Sciatic nerve (tissue), 2 donors: ENCODE data around the gene ZBTB7B. TPM values are rescaled to one million over a fixed set of nuclear protein-coding genes. Genes with fewer than 3 reads are reported as not detected.

Source experiments
- ATAC-seq: fragments of 200-7000 bp; cut with Tn5 transposase; one replicate; pipeline ENCODE4 v1.9.1; 2020; ENCODE audit warnings: mild to moderate bottlenecking, moderate library complexity
- DNase-seq: peaks from one replicate; pipeline ENCODE4 v3.0.0-alpha.2; 2020; ENCODE audit warnings: low spot score
- intact Hi-C: fragments of 100-400 bp; cut with DNase I; formaldehyde crosslinking; loops from one replicate; pipeline ENCODE4 v1.14.2; 2022
- total RNA-seq: library from RNA; stranded (reverse); fragmentation: NEBNext Ultra II Directional; extraction: Animal tissue kit (Norgen Biotek cat#: 25700); gene quantifications from one replicate; pipeline ENCODE4 v1.2.1, GENCODE V29; 2021
- donor health status: DM: no; HTN: no; CAD: no.
- donor health status: DM: no; HTN: no; CAD: no.

ZBTB7B gene
- total RNA-seq, 1 donor from 2014 or later = 45.3 TPM

- DNase-seq = peak; percentile 82
Measured at GRCh38 chr1:155044812-155045657, 42.4 kb downstream of the ZBTB7B start.

GRCh38 chr1:155048449-155049334, 46.1 kb downstream of the ZBTB7B start:
- intact Hi-C loops = no loop called here
- no peak for DNase-seq
- ATAC-seq = no peak

More at GRCh38 chr1:155044812-155045657, 42.4 kb downstream of the ZBTB7B start:
- peak; percentile 86 for ATAC-seq
- intact Hi-C loops = no loop called here

DNA sequence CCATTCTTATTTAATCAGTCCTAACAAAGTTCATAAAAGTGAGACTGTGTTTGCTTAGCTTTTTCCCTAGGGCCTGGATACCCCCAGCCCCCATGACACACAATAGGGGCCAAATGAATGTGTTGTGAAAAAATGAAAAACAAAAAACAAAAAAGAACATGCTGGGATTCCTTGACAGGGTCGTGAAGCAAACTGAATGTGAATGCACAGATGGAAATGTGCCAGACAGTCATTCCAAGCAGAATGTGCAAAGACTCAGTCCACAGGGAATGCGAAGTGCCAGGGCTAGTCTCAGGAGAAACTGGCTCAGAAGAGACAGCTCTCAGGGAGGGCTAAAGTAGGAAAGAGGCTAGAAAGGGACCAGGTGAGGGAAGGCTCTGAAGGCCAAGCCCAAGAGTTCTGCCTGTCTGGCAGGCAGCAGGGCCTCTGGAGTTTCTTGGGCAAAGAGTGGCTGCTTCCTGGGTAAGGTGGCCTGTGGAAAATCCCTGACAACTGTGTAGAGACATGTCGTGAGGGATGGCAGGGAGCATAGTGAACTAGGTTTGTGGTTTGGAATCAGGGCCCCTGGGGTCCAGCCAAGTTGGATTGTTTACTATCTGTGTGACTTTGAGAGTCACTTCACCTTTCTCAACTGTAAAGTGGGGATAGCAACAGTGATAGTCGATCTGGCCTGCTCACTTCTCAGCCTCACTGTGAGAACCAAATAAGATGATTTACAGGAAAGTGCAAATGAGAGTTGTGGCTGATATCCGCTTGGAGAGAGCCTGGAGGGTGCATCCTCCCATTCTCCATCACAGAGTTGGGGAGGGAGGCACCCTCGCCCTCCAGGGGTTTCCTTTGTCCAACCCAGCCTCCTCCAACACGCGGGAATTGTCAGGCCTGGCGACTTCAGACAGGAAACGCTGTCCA, 47.3 kb downstream of the ZBTB7B start:
- intact Hi-C loops = loop anchor here (10.0 kb wide), 1 partner anchor 95 kb away; the partner anchor contains the start of gene PBXIP1
- ATAC-seq = no peak
- no peak for DNase-seq

DNA sequence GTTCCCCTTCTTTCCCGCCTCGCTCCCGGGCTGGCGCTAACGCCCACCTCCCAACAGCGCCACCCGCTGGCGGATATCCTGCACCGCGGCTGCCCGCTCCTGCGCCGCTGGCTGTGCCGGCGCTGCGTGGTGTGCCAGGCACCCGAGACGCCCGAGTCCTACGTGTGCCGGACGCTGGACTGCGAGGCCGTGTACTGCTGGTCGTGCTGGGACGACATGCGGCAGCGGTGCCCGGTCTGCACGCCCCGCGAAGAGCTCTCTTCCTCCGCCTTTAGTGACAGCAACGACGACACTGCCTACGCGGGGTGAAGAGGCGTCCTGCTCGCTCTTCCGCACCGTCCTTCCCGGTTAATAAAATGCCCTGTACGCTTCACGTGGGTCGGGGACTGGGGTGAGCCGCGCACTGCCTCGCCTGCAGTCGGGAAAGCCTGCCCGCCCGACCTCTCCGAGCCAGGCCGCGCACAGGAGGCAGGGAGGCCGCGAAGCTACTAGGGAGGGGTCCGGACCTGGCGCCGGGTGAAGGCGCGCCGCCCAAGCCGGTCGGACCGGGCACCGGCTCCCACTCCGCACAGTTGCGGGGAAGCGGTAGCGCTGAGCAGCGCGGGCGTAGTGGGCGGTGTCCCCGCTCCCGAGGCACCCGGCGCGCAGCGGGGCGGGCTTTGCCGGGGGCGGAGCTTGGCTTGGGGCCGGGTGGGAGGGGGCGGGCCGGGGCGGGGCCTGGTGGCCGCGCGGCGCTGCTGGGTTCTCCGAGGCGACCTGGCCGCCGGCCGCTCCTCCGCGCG, 48.1 kb downstream of the ZBTB7B start, which contains the start of gene ADAM15:
TSS of gene ADAM15 (plus strand) at position 757 of the 782 bp plus-strand sequence. CDS start 71 bp downstream, outside the sequence.
- DNase-seq = peak; percentile 93
- peak; percentile 81 for ATAC-seq
- intact Hi-C loops = loop anchor here (10.0 kb wide), 1 partner anchor 96 kb away; the partner anchor contains the start of gene PBXIP1

- ATAC-seq = peak; percentile 23
- intact Hi-C loops = loop anchor here (10.0 kb wide), 1 partner anchor 97 kb away; the partner anchor contains the start of gene PBXIP1
- DNase-seq = no peak
Measured at GRCh38 chr1:155051342-155051776, 48.8 kb downstream of the ZBTB7B start.

DNA sequence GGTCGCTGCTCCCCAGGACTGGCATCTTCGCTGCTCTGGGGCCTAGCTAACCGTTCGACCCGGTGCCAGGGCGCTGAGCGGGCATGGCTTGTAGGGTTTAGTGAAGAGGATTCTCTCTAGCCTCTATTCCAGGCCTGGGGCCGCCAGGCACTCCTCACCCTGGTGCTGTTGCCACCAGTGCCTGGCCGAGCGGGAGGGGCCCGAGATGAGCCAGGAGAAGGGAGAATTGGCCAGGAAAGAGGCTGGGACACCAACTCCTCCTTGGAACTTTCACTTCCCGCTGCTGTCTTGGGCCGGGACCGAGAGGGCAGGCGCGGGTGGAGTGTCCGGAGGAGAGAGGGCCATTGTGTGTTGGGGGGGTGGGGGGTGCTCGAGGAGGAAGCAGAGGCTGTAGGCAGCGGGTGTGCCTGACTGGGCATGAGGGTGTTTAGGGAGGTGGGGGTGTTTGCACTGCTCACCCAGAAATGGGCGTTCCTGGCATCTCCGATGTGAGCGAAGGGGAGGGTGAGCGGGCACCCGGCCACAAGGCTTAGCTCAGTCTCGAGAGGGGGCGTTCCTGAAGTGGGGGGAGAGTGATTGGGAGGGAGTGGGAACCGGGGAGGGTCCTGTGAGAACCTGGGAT, 49.3 kb downstream of the ZBTB7B start:
- intact Hi-C loops = loop anchor here (1.0 to 10.0 kb wide), 2 partner anchors 97 to 493 kb away; partner anchors contain the start of gene PBXIP1
- peak; percentile 59 for ATAC-seq
- peak; percentile 75 for DNase-seq

- DNase-seq (no peak), ATAC-seq (no peak)
- intact Hi-C loops = loop anchor here (1.0 to 10.0 kb wide), 2 partner anchors 98 to 493 kb away; partner anchors contain the start of gene PBXIP1
Measured at GRCh38 chr1:155052439-155053395, 50.1 kb downstream of the ZBTB7B start.

GRCh38 chr1:155053531-155054105, 51.0 kb downstream of the ZBTB7B start:
- DNase-seq = no peak
- ATAC-seq = no peak
- intact Hi-C loops = loop anchor here (10.0 kb wide), 1 partner anchor 99 kb away; the partner anchor contains the start of gene PBXIP1

DNA sequence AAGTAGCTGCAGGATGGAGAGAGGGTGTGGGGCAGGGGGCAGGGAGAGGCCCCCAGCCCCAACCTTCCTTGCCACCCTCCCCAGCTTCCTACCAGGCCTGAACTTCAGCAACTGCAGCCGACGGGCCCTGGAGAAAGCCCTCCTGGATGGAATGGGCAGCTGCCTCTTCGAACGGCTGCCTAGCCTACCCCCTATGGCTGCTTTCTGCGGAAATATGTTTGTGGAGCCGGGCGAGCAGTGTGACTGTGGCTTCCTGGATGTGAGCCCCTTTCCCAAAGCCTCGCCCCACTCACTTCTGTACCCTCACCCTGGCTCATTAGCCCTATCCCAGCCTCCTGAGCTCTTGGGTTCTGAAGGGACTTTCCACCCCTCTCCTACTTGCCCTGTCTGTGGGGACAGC, 54.5 kb downstream of the ZBTB7B start:
- no peak for ATAC-seq

GRCh38 chr1:155057788-155058211, 55.2 kb downstream of the ZBTB7B start:
- no peak for DNase-seq
- ATAC-seq = no peak
- intact Hi-C loops = loop anchor here (10.0 kb wide), 1 partner anchor 103 kb away; the partner anchor contains the start of gene PBXIP1

More for the DNA sequence above, 54.5 kb downstream of the ZBTB7B start:
- DNase-seq = no peak
- intact Hi-C loops = loop anchor here (10.0 kb wide), 1 partner anchor 102 kb away; the partner anchor contains the start of gene PBXIP1

DNA sequence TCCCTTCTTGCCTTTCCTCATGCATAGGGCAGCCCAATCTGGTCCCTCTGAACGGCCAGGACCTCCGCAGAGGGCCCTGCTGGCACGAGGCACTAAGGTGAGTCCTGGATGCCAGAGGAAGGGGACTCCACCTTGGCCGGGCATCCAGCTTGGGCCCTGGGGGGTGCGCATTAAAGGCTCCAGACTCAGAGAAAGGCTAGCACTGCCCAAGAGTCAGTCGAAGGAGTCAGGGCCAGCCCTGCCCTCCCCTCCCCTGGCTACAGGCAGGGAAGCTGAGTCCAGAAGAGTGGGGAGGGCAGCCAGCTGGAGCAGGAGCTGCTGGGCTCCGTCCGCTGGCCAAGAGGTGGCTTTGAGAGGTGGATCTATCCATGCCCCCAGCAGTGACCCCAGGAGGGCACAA, 58.1 kb downstream of the ZBTB7B start:
- no peak for DNase-seq
- intact Hi-C loops = no loop called here
- no peak for ATAC-seq

- DNase-seq = peak; percentile 96
- intact Hi-C loops = no loop called here
- ATAC-seq = peak; percentile 78
Measured at GRCh38 chr1:155061381-155062150, 59.0 kb downstream of the ZBTB7B start.

DNA sequence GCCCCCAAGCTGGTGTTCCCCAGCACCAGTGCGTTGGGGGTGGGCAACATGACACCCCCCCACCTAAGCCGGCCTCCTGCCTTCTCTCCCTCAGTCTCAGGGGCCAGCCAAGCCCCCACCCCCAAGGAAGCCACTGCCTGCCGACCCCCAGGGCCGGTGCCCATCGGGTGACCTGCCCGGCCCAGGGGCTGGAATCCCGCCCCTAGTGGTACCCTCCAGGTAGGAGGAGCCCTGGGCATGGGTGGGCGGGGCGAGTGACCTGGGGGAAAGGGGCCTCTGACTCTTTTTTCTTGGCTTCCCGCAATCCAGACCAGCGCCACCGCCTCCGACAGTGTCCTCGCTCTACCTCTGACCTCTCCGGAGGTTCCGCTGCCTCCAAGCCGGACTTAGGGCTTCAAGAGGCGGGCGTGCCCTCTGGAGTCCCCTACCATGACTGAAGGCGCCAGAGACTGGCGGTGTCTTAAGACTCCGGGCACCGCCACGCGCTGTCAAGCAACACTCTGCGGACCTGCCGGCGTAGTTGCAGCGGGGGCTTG, 59.6 kb downstream of the ZBTB7B start:
- ATAC-seq (peak; percentile 7), DNase-seq (no peak)
- intact Hi-C loops = no loop called here

DNA sequence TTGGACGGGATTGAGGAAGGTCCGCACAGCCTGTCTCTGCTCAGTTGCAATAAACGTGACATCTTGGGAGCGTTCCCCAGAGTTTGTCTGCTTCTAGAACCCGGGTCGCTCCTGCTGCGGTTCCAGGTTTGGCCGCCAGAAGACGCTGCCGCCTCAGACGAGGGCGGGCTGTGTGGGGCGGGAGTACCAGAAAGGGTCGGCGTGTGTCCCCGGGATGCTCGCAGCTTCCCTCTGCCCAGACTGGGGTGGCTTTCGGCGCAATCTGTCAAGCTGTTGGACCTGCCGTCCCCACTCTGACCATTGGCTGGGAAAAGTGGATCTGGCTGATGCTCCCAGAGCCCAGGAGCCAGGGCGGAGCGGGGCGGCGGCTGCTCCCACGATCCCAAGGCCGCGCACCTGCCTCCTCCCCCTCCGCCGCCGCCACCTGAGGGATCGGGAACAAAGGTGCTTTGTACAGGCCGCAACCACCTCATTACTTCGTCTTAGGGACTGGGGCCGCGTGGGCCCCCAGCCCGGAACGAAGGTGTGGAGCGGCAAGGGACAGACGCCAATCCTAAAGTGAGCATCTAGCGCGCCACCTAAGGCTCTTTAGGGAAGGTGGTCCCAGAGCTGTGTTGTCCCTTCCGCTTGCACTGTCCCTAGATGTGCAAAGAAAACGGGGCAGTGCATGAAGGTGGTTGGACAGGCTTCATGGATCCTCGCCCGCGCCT, 60.3 kb downstream of the ZBTB7B start:
- DNase-seq (no peak), ATAC-seq (peak; percentile 64)
- intact Hi-C loops = no loop called here
